GM18870 (cell line): ENCODE data around the gene RAMP2.

Experiments
- ATAC-seq: cut with Tn5 transposase; IDR thresholded peaks from one replicate; pipeline ENCODE4 v1.9.1; 2021; ENCODE audit warnings: moderate library complexity; ENCODE audit not compliant: unreplicated experiment

RAMP2 gene

GRCh38 chr17:42791948-42792347 is 30.9 kb downstream of the RAMP2 start:
- ATAC-seq, result no peak

GRCh38 chr17:42792545-42792944 is 31.5 kb downstream of the RAMP2 start:
- no peak for ATAC-seq

GRCh38 chr17:42795061-42795460 is 34.0 kb downstream of the RAMP2 start:
- no peak for ATAC-seq

GRCh38 chr17:42795465-42795864 is 34.4 kb downstream of the RAMP2 start:
- ATAC-seq, result no peak

- no peak for ATAC-seq
Observed at GRCh38 chr17:42796066-42796758, 35.2 kb downstream of the RAMP2 start.

GRCh38 chr17:42797067-42798007 is 36.3 kb downstream of the RAMP2 start:
- ATAC-seq, result no peak

- ATAC-seq, result no peak
Observed at GRCh38 chr17:42798011-42798382, 37.0 kb downstream of the RAMP2 start.

GRCh38 chr17:42798383-42799380 is 37.7 kb downstream of the RAMP2 start, which contains the start of the genes CNTD1 and COA3:
Gene CNTD1, plus strand, starts transcription at chr17:42798861. Its CDS starts 207 bp downstream, at chr17:42799068.
Gene COA3, minus strand, starts transcription at chr17:42798704. Its CDS starts 23 bp downstream, at chr17:42798681.
- no peak for ATAC-seq

- ATAC-seq, result no peak
Observed at GRCh38 chr17:42803074-42803883, 42.3 kb downstream of the RAMP2 start.

GRCh38 chr17:42804918-42805367 is 43.9 kb downstream of the RAMP2 start:
- no peak for ATAC-seq

GRCh38 chr17:42806249-42806648 is 45.2 kb downstream of the RAMP2 start:
- ATAC-seq, result no peak

- ATAC-seq, result no peak
Observed at GRCh38 chr17:42809250-42809649, 48.2 kb downstream of the RAMP2 start.
